Thyroid gland (tissue), 4 donors: ENCODE measurements around the gene TMEFF2.

Experiments used
- CTCF ChIP-seq, 6 experiments: fragments of 200-600 bp in 3 of 6; fragments of 450-650 bp in 3 of 6; sonication (generic) in 3 of 6; IDR thresholded peaks; one replicate each; pipeline ENCODE4 v1.5.1; 2016 to 2019; ENCODE audit warnings: antibody characterized with exemption in 6 of 6, mild to moderate bottlenecking in 2 of 6, inconsistent platforms in 1 of 6, moderate library complexity in 1 of 6
- POLR2A ChIP-seq, 2 donors: fragments of 450-650 bp; IDR thresholded peaks; one replicate each; pipeline ENCODE4 v1.6.1; 2017; ENCODE audit warnings: antibody characterized with exemption in 2 of 2, mild to moderate bottlenecking in 2 of 2, moderate library complexity in 1 of 2

GRCh38 chr2:192218377-192218776 lies 23.6 kb upstream of the TMEFF2 start:
- TF ChIP-seq POLR2A (IDR thresholded peaks at IDR 0.05) (no peak), CTCF (IDR thresholded peaks at IDR 0.05) (no peak)
